Tibial artery (tissue), 4 donors: Measurements from ENCODE around the gene NFIX.

Experiments
- DNase-seq, 2 donors: peaks; one replicate each; pipeline ENCODE4 v3.0.0-alpha.2; 2019
- H3K27ac ChIP-seq, 2 donors: fragments of 200-600 bp; sonication (generic) in 1 of 2; 1 replicate in 1 of 2; 2 replicates in 1 of 2; pipeline ENCODE4 v1.5.1; 2018 to 2019; ENCODE audit warnings: mild to moderate bottlenecking in 1 of 2
- H3K27me3 ChIP-seq, 2 donors: fragments of 200-600 bp; sonication (generic) in 1 of 2; one replicate each; pipeline versions ENCODE4 v1.5.1 to v1.6.0; 2016 to 2019
- H3K36me3 ChIP-seq, 3 donors: fragments of 200-600 bp; sonication (generic) in 2 of 3; one replicate each; pipeline ENCODE4 v1.5.1; 2016 to 2019; ENCODE audit warnings: mild to moderate bottlenecking in 2 of 3
- H3K4me1 ChIP-seq, 4 donors: fragments of 200-600 bp; sonication (generic) in 2 of 4; 1 replicate in 3 of 4; 2 replicates in 1 of 4; pipeline ENCODE4 v1.5.1; 2016 to 2019
- H3K4me3 ChIP-seq, 2 donors: fragments of 200-600 bp; sonication (generic) in 1 of 2; 1 replicate in 1 of 2; 2 replicates in 1 of 2; pipeline ENCODE4 v1.5.1; 2018 to 2019; ENCODE audit warnings: mild to moderate bottlenecking in 2 of 2
- H3K9me3 ChIP-seq, 3 donors: fragments of 200-600 bp; sonication (generic) in 1 of 3; one replicate each; pipeline ENCODE4 v1.5.1; 2016 to 2019
- CTCF ChIP-seq, 2 experiments: fragments of 200-600 bp in 1 of 2; fragments of 450-650 bp in 1 of 2; IDR thresholded peaks; one replicate each; pipeline ENCODE4 v1.5.1; 2017 to 2019; ENCODE audit warnings: antibody characterized with exemption in 2 of 2, mild to moderate bottlenecking in 1 of 2, moderate library complexity in 1 of 2
- intact Hi-C: fragments of 100-400 bp; cut with DNase I; formaldehyde crosslinking; loops from one replicate; pipeline ENCODE4 v1.15.0; 2023; ENCODE audit warnings: low total_unique reads

Gene NFIX

GRCh38 chr19:13027557-13027956, 32.3 kb downstream of the NFIX start:
- no peak for DNase-seq
- Histone ChIP-seq H3K9me3 (no peaks in the 10 kb centered on the region), H3K36me3 (no peaks in the 10 kb centered on the region), H3K4me1 (peaks cover 7 to 94% (median 79%) of the 10 kb centered on the region in 4 donors), H3K4me3 (peak overlapping the region; percentile 50 to 51), H3K27ac (peak overlapping the region; percentile 88 to 99), H3K27me3 (no peaks in the 10 kb centered on the region)
- no peak for TF ChIP-seq CTCF (IDR thresholded peaks at IDR 0.05)
- intact Hi-C loops = loop anchor here (5.0 kb wide), 1 partner anchor 40 kb away; no protein-coding TSS in a partner anchor

- TF ChIP-seq CTCF (IDR thresholded peaks at IDR 0.05) = no peak
- no peaks in the 10 kb centered on the region for H3K27me3 ChIP-seq
- intact Hi-C loops = loop anchor here (5.0 kb wide), 1 partner anchor 41 kb away; no protein-coding TSS in a partner anchor
- H3K4me1 ChIP-seq = peaks cover 7 to 95% (median 82%) of the 10 kb centered on the region in 4 donors
- H3K27ac ChIP-seq = peak overlapping the region; percentile 88 to 99
- H3K9me3 ChIP-seq = no peaks in the 10 kb centered on the region
- H3K4me3 ChIP-seq = peak overlapping the region; percentile 50 to 51
- no peaks in the 10 kb centered on the region for H3K36me3 ChIP-seq
- DNase-seq = no peak
These were observed 32.8 kb downstream of the NFIX start for GRCh38 chr19:13028027-13028426.

GRCh38 chr19:13029301-13029880, 34.1 kb downstream of the NFIX start:
- Histone ChIP-seq H3K4me1 (peaks cover 7 to 100% (median 91%) of the 10 kb centered on the region in 4 donors), H3K9me3 (no peaks in the 10 kb centered on the region), H3K27me3 (no peaks in the 10 kb centered on the region), H3K36me3 (no peaks in the 10 kb centered on the region), H3K4me3 (no peak overlapping the region), H3K27ac (peak overlapping the region; percentile 88 to 99)
- intact Hi-C loops = loop anchor here (5.0 kb wide), 1 partner anchor 42 kb away; no protein-coding TSS in a partner anchor
- no peak for TF ChIP-seq CTCF (IDR thresholded peaks at IDR 0.05)
- no peak for DNase-seq

- intact Hi-C loops = loop anchor here (5.0 kb wide), 1 partner anchor 43 kb away; no protein-coding TSS in a partner anchor
- H3K36me3 ChIP-seq = no peaks in the 10 kb centered on the region
- no peaks in the 10 kb centered on the region for H3K27me3 ChIP-seq
- H3K9me3 ChIP-seq = no peaks in the 10 kb centered on the region
- peak overlapping the region; percentile 88 to 99 for H3K27ac ChIP-seq
- H3K4me1 ChIP-seq = peaks cover 7 to 100% (median 91%) of the 10 kb centered on the region in 4 donors
- peak in 1 of 2 donors; percentile 73 for DNase-seq
- no peak overlapping the region for H3K4me3 ChIP-seq
- peak; percentile 28 to 39 for TF ChIP-seq CTCF (IDR thresholded peaks at IDR 0.05)
These were observed 34.6 kb downstream of the NFIX start for GRCh38 chr19:13029893-13030292.

GRCh38 chr19:13031917-13032623, 36.8 kb downstream of the NFIX start:
- Histone ChIP-seq H3K9me3 (no peaks in the 10 kb centered on the region), H3K27ac (peak overlapping the region; percentile 88 to 99), H3K36me3 (no peaks in the 10 kb centered on the region), H3K27me3 (no peaks in the 10 kb centered on the region), H3K4me1 (peaks cover 0 to 100% (median 95%) of the 10 kb centered on the region in 4 donors), H3K4me3 (peak overlapping the region in 1 of 2 donors; percentile 6)
- TF ChIP-seq CTCF (IDR thresholded peaks at IDR 0.05) = no peak
- intact Hi-C loops = no loop called here
- no peak for DNase-seq
